Activated T-helper 17 cell treated with anti-CD3 and anti-CD28 coated beads, Interleukin-2, amount 50 U/mL, for 72 hours (primary cell): Measurements from ENCODE around the gene SEL1L. TPM values are rescaled to one million over a fixed set of nuclear protein-coding genes. Genes with fewer than 3 reads are reported as not detected.
"Not testable (repeated sequence)": the region's sequence is repeated elsewhere in the genome, so short reads cannot be mapped to it uniquely, and the experiment has no call there.

Experiments
- ATAC-seq: fragments of 150-1000 bp; cut with Tn5 transposase; replicated peaks from 2 replicates; pipeline ENCODE4 v1.10.0; 2021; ENCODE audit warnings: mild to moderate bottlenecking, moderate library complexity
- H3K27ac Mint-ChIP-seq: one replicate; pipeline ENCODE4 v1.8.0; 2022; ENCODE audit warnings: mixed read lengths
- H3K27me3 Mint-ChIP-seq: one replicate; pipeline ENCODE4 v1.8.0; 2022; ENCODE audit warnings: mixed read lengths
- H3K36me3 Mint-ChIP-seq: one replicate; pipeline ENCODE4 v1.8.0; 2022; ENCODE audit warnings: low read depth, mild to moderate bottlenecking, mixed read lengths
- H3K4me1 Mint-ChIP-seq: one replicate; pipeline ENCODE4 v1.8.0; 2022; ENCODE audit warnings: mixed read lengths
- H3K4me3 Mint-ChIP-seq: one replicate; pipeline ENCODE4 v1.8.0; 2022; ENCODE audit warnings: mild to moderate bottlenecking, mixed read lengths
- H3K9me3 Mint-ChIP-seq: one replicate; pipeline ENCODE4 v1.8.0; 2022; ENCODE audit warnings: mixed read lengths
- total RNA-seq, 2 donors: library from RNA; stranded (reverse); gene quantifications; one replicate each; pipeline ENCODE4 v1.2.3, GENCODE V29; 2022

The SEL1L gene
- total RNA-seq, 2 donors from 2014 or later, result 58.7 to 69.8 TPM

- H3K36me3 Mint-ChIP-seq, result not testable (repeated sequence)
These were observed 7.6 kb upstream of the SEL1L start for GRCh38 chr14:81541206-81541605.

GRCh38 chr14:81537193-81537592 is 3.5 kb upstream of the SEL1L start:
- no peaks in the 10 kb centered on the region for H3K9me3 Mint-ChIP-seq
- H3K4me1 Mint-ChIP-seq, result peaks cover 8% of the 10 kb centered on the region
- no peak overlapping the region for H3K27ac Mint-ChIP-seq
- ATAC-seq, result no peak
- peaks cover 8% of the 10 kb centered on the region for H3K27me3 Mint-ChIP-seq
- H3K4me3 Mint-ChIP-seq, result no peak overlapping the region
- peaks cover 12% of the 10 kb centered on the region for H3K36me3 Mint-ChIP-seq

More at GRCh38 chr14:81541206-81541605, 7.6 kb upstream of the SEL1L start:
- ATAC-seq, H3K4me1 Mint-ChIP-seq, H3K9me3 Mint-ChIP-seq, H3K27ac Mint-ChIP-seq, H3K4me3 Mint-ChIP-seq: not testable (repeated sequence)
- peaks cover 12% of the 10 kb centered on the region for H3K27me3 Mint-ChIP-seq

DNA sequence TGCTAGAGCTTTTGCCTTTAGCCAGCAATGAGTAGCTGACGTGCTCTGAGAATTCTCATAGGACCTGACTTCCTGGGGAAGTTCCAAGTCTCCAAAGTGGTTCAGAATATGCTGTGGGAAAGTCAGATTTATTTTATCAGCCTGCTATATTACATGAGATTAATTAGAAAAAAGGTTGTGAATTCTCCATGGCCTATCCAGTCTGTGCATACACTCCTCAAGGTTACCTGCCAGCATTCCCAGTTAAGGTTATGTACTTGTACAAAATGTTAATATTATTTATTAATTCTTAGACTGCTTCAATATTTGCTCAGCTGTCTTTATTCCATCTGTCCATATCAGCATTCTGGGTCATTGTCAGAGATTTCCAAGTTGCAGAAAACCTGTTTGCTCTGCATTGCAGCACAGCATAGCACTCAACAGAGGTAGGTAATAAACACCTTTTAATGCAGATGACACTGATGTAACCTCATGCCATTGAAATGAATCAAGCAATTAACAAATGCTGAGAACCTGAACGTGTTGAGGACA is 2.7 kb upstream of the SEL1L start:
- H3K4me3 Mint-ChIP-seq, result no peak overlapping the region
- ATAC-seq, result no peak
- peaks cover 11% of the 10 kb centered on the region for H3K4me1 Mint-ChIP-seq
- no peaks in the 10 kb centered on the region for H3K9me3 Mint-ChIP-seq
- H3K27me3 Mint-ChIP-seq, result peaks cover 8% of the 10 kb centered on the region
- no peak overlapping the region for H3K27ac Mint-ChIP-seq
- peaks cover 21% of the 10 kb centered on the region for H3K36me3 Mint-ChIP-seq

- peaks cover 11% of the 10 kb centered on the region for H3K4me1 Mint-ChIP-seq
- H3K4me3 Mint-ChIP-seq, result peak overlapping the region; percentile 89
- H3K27ac Mint-ChIP-seq, result peak overlapping the region; percentile 3
- no peaks in the 10 kb centered on the region for H3K9me3 Mint-ChIP-seq
- H3K36me3 Mint-ChIP-seq, result peaks cover 26% of the 10 kb centered on the region
- H3K27me3 Mint-ChIP-seq, result peaks cover 8% of the 10 kb centered on the region
- no peak for ATAC-seq
These were observed 1.9 kb upstream of the SEL1L start for GRCh38 chr14:81535396-81536164.

DNA sequence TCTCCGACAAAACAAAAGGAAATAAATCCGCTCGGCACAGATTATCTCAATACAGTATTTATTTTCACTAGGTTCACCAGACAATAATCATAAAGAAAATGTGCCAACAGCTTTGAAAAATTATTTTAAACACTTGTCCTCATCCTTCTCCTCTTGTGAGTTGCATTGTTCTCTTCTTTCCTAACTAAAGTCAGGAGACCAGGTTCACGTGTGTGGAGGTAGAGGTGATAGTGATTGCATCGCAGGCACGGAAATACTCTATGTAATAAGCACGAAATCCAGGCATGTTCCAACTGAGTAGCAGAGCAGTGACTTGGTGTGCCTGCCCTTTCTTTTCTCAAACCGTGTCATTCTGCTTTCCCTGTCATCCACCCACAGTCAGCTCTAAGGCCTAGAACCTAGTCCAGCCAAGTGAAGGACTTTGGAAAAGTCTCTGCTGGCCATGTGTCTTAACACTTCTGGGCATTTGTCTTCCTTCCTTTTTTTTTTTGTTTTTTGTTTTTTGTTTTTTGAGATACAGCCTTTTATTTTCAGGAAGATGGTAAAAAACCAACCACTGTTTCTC is 939 bp upstream of the SEL1L start:
- Mint-ChIP-seq H3K27me3 (peaks cover 3% of the 10 kb centered on the region), H3K36me3 (peaks cover 26% of the 10 kb centered on the region), H3K4me3 (peak overlapping the region; percentile 89), H3K9me3 (no peaks in the 10 kb centered on the region), H3K4me1 (peaks cover 12% of the 10 kb centered on the region), H3K27ac (peak overlapping the region; percentile 3)
- ATAC-seq, result no peak

GRCh38 chr14:81533212-81533535 is 479 bp downstream of the SEL1L start:
- Mint-ChIP-seq H3K27ac (peak overlapping the region; percentile 89), H3K27me3 (no peaks in the 10 kb centered on the region), H3K4me3 (peak overlapping the region; percentile 89), H3K9me3 (no peaks in the 10 kb centered on the region), H3K36me3 (peaks cover 31% of the 10 kb centered on the region), H3K4me1 (peaks cover 21% of the 10 kb centered on the region)
- ATAC-seq, result no peak

DNA sequence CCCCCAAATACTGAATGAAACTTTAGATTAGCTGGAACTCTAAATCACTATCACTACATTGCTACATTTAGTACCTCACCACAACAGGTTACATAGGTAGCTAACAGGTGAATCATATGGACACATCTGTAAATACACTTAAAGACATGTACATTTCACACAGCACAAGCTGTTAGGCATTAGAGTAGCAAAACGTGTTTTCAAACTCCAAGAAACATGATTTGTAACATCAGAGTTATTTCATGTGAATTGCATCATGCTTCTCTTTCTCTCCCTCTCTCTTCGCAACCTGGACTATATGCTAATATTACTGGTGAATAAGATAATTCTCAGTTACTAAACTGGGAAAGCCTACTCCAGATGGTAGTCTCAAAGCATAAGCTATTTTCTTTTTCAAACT is 4.3 kb downstream of the SEL1L start:
- Mint-ChIP-seq H3K4me3 (no peak overlapping the region), H3K4me1 (peaks cover 25% of the 10 kb centered on the region), H3K36me3 (peaks cover 66% of the 10 kb centered on the region), H3K27me3 (no peaks in the 10 kb centered on the region), H3K27ac (no peak overlapping the region), H3K9me3 (no peaks in the 10 kb centered on the region)
- no peak for ATAC-seq

DNA sequence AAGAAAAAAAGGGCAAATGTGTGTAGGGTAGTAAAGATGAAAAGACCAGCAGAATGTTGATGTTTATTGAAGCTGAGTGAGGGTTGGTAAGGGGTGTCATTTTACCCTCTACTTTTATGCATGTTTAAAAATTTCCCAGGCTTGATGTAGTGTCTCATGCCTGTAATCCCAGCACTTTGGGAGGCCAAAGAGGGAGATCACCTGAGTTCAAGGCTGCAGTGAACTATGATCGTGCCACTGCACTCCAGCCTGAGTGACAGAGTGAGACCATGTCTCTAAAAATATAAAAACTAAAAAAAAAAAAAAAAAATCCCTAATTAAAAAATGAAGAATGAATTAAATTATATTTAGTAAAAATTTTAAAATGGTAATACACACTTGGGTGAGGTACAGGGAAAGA is 8.5 kb downstream of the SEL1L start:
- Mint-ChIP-seq H3K27ac (no peak overlapping the region), H3K9me3 (no peaks in the 10 kb centered on the region), H3K36me3 (peaks cover 80% of the 10 kb centered on the region), H3K4me3 (no peak overlapping the region), H3K27me3 (no peaks in the 10 kb centered on the region), H3K4me1 (peaks cover 38% of the 10 kb centered on the region)
- ATAC-seq, result no peak

GRCh38 chr14:81523616-81524015 is 10.0 kb downstream of the SEL1L start:
- Mint-ChIP-seq H3K27me3 (no peaks in the 10 kb centered on the region), H3K9me3 (no peaks in the 10 kb centered on the region), H3K4me3 (no peak overlapping the region), H3K27ac (peak overlapping the region; percentile 55), H3K36me3 (peaks cover 94% of the 10 kb centered on the region), H3K4me1 (peaks cover 43% of the 10 kb centered on the region)
- ATAC-seq, result peak; percentile 46

DNA sequence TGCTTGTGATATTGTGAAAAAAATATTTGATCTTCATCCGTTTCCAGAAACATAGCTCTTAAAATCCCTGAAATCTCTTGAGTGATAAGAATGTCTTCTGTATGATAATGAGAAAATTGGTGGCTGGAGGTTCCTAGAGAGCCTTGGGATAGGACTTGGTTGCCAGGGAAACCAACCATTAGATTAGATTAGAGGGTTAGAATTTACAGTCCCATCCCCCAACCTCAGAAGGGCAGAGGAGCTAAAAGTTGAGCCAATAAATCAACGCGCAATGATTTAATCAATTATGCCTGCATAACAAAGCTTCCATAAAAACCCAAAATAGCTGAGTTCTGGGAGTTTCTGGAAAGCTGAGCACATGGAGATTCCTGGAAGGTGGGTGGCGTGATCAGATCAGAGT is 10.6 kb downstream of the SEL1L start:
- H3K36me3 Mint-ChIP-seq, result peaks cover 92% of the 10 kb centered on the region
- H3K27me3 Mint-ChIP-seq, result no peaks in the 10 kb centered on the region
- no peaks in the 10 kb centered on the region for H3K9me3 Mint-ChIP-seq
- H3K4me3 Mint-ChIP-seq, result no peak overlapping the region
- H3K4me1 Mint-ChIP-seq, result peaks cover 39% of the 10 kb centered on the region
- ATAC-seq, result no peak
- peak overlapping the region; percentile 13 for H3K27ac Mint-ChIP-seq

GRCh38 chr14:81521356-81521755 is 12.3 kb downstream of the SEL1L start:
- H3K4me3 Mint-ChIP-seq, result peak overlapping the region; percentile 4
- ATAC-seq, result peak; percentile 75
- H3K4me1 Mint-ChIP-seq, result peaks cover 31% of the 10 kb centered on the region
- peak overlapping the region; percentile 22 for H3K27ac Mint-ChIP-seq
- peaks cover 94% of the 10 kb centered on the region for H3K36me3 Mint-ChIP-seq
- no peaks in the 10 kb centered on the region for H3K27me3 Mint-ChIP-seq
- H3K9me3 Mint-ChIP-seq, result no peaks in the 10 kb centered on the region

GRCh38 chr14:81519200-81520011 is 14.2 kb downstream of the SEL1L start:
- ATAC-seq, result peak; percentile 80
- Mint-ChIP-seq H3K27ac (peak overlapping the region; percentile 90), H3K36me3 (peaks cover 92% of the 10 kb centered on the region)

GRCh38 chr14:81517798-81518398 is 15.8 kb downstream of the SEL1L start:
- no peak overlapping the region for H3K27ac Mint-ChIP-seq
- no peak overlapping the region for H3K4me3 Mint-ChIP-seq
- no peaks in the 10 kb centered on the region for H3K27me3 Mint-ChIP-seq
- no peaks in the 10 kb centered on the region for H3K9me3 Mint-ChIP-seq
- H3K36me3 Mint-ChIP-seq, result peaks cover 93% of the 10 kb centered on the region
- no peak for ATAC-seq
- H3K4me1 Mint-ChIP-seq, result peaks cover 27% of the 10 kb centered on the region

More at GRCh38 chr14:81519200-81520011, 14.2 kb downstream of the SEL1L start:
- Mint-ChIP-seq H3K4me3 (peak overlapping the region; percentile 52), H3K9me3 (no peaks in the 10 kb centered on the region), H3K4me1 (peaks cover 33% of the 10 kb centered on the region), H3K27me3 (no peaks in the 10 kb centered on the region)
